NT2/D1 (cell line): ENCODE data around the gene BRIP1.

Experiments used
- SUZ12 ChIP-seq: IDR thresholded peaks from 2 replicates; pipeline ENCODE4 v1.6.1; 2011; ENCODE audit not compliant: insufficient read length, insufficient read depth; ENCODE audit errors: extremely low read depth
- YY1 ChIP-seq: IDR thresholded peaks from 2 replicates; pipeline ENCODE4 v1.6.1; 2011; ENCODE audit not compliant: insufficient read length, insufficient read depth

DNA sequence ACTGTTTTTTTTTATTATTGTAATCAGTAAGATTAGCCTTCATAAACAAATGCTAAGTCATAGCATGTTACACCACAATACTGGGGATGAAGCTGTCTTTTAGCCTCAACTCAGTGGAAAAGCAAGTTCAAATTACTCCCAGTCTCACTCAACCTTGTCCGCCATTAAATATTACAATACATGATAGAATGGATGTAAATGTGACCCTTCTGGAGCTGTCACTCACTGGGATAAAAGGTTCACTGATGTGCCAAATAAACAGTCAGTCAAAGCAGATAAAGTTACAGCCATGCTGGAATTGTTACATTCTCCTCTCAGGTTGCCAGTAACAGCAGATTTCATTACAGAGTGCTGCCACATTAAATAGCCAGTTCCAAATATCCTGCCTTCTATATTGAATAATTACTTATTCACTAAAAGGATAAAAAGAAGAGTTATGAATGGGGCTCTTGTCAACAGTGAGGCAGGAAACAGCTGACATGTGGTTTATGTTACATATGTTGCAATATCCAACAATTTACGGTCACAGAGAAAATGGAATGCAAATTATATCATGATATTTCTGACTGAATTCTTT lies 53.4 kb downstream of the BRIP1 start:
- TF ChIP-seq YY1 (no peak), SUZ12 (no peak)
